HL-60 (cell line): ENCODE data around the gene MAP4K5.

Experiments used
- DNase-seq, 2 experiments: peaks; one replicate each; pipeline ENCODE4 v3.0.0-alpha.2; 2010 to 2020; ENCODE audit warnings: low read depth in 1 of 2, low spot score in 1 of 2
- H3K27ac ChIP-seq: fragments of 250-450 bp; sonication (Bioruptor Pico); replicated peaks from 2 replicates; pipeline ENCODE4 v1.5.1; 2020; ENCODE audit warnings: mild to moderate bottlenecking, moderate library complexity
- H3K27me3 ChIP-seq: fragments of 250-450 bp; sonication (Bioruptor Pico); 2 replicates; pipeline ENCODE4 v1.5.1; 2021; ENCODE audit warnings: mild to moderate bottlenecking, moderate library complexity; ENCODE audit not compliant: insufficient read depth, poor library complexity, severe bottlenecking
- H3K4me3 ChIP-seq: replicated peaks from 2 replicates; pipeline ENCODE4 v1.5.1; 2011; ENCODE audit warnings: mild to moderate bottlenecking, control low read depth, low read length; ENCODE audit not compliant: insufficient read depth
- GABPA ChIP-seq: IDR thresholded peaks from 2 replicates; pipeline ENCODE4 v1.6.1; 2012; ENCODE audit warnings: low read depth
- POLR2AphosphoS5 ChIP-seq: IDR thresholded peaks from 2 replicates; pipeline ENCODE4 v1.6.1; 2012; ENCODE audit warnings: low read depth
- SPI1 ChIP-seq: IDR thresholded peaks from 2 replicates; pipeline ENCODE4 v1.6.1; 2012; ENCODE audit warnings: low read depth, mild to moderate bottlenecking, borderline replicate concordance
- TF ChIP-seq, protein P1 (sequence below): IDR thresholded peaks from one replicate; pipeline ENCODE4 v1.5.1; 2011; ENCODE audit warnings: low read length, control low read depth, inconsistent platforms; ENCODE audit not compliant: insufficient read depth
- TF ChIP-seq, protein P2 (sequence below): IDR thresholded peaks from 2 replicates; pipeline ENCODE4 v1.6.1; 2012; ENCODE audit warnings: low read depth; ENCODE audit not compliant: insufficient replicate concordance

MAP4K5 gene

DNA sequence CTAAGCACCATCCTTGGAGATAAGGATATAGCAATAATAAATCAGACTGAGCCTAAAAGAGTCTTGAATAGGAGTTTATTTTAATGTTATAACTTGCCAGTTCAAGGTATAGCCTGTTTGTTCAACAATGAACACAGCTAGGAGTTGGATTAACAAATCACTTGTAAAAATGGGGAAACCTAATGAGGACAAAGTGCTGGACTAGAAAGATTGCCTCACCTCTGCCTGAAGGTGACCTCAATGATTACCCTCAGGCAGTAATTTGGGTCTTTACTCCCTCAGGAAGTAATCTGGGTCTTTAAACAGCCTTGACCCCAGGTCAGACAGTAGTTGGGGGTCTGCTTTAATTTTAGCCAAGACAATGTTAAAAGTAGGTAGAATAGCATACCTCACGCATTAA is 100.2 kb downstream of the MAP4K5 start:
- TF ChIP-seq GABPA (no peak), POLR2AphosphoS5 (no peak)
- DNase-seq: no peak
- no peaks in the 10 kb centered on the region for H3K27me3 ChIP-seq
- H3K4me3 ChIP-seq: no peak overlapping the region
- no peak overlapping the region for H3K27ac ChIP-seq

DNA sequence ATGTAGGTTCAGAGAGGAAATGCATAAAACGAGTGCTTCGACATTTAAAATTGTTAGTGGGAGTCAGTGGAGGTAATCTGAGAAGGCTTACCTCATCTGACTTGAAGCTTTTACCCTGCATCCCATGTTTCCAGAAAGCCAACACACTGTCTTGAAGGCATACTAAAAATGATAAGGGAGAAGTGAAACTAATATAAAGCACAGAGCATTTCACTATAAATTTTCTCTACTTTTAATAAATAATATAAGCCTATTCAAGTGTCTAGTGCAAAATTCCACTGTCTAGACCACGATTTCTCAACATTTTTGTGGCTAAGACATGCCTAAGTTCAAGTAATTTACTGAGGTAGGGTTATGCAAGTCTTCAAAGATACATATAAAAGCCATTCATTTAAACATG is 106.6 kb downstream of the MAP4K5 start:
- no peak overlapping the region for H3K4me3 ChIP-seq
- H3K27me3 ChIP-seq: no peaks in the 10 kb centered on the region
- DNase-seq: peak; percentile 4 to 14
- no peak overlapping the region for H3K27ac ChIP-seq
- TF ChIP-seq, protein P1, sequence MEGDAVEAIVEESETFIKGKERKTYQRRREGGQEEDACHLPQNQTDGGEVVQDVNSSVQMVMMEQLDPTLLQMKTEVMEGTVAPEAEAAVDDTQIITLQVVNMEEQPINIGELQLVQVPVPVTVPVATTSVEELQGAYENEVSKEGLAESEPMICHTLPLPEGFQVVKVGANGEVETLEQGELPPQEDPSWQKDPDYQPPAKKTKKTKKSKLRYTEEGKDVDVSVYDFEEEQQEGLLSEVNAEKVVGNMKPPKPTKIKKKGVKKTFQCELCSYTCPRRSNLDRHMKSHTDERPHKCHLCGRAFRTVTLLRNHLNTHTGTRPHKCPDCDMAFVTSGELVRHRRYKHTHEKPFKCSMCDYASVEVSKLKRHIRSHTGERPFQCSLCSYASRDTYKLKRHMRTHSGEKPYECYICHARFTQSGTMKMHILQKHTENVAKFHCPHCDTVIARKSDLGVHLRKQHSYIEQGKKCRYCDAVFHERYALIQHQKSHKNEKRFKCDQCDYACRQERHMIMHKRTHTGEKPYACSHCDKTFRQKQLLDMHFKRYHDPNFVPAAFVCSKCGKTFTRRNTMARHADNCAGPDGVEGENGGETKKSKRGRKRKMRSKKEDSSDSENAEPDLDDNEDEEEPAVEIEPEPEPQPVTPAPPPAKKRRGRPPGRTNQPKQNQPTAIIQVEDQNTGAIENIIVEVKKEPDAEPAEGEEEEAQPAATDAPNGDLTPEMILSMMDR: no peak
- TF ChIP-seq GABPA: no peak
- TF ChIP-seq, protein P2, sequence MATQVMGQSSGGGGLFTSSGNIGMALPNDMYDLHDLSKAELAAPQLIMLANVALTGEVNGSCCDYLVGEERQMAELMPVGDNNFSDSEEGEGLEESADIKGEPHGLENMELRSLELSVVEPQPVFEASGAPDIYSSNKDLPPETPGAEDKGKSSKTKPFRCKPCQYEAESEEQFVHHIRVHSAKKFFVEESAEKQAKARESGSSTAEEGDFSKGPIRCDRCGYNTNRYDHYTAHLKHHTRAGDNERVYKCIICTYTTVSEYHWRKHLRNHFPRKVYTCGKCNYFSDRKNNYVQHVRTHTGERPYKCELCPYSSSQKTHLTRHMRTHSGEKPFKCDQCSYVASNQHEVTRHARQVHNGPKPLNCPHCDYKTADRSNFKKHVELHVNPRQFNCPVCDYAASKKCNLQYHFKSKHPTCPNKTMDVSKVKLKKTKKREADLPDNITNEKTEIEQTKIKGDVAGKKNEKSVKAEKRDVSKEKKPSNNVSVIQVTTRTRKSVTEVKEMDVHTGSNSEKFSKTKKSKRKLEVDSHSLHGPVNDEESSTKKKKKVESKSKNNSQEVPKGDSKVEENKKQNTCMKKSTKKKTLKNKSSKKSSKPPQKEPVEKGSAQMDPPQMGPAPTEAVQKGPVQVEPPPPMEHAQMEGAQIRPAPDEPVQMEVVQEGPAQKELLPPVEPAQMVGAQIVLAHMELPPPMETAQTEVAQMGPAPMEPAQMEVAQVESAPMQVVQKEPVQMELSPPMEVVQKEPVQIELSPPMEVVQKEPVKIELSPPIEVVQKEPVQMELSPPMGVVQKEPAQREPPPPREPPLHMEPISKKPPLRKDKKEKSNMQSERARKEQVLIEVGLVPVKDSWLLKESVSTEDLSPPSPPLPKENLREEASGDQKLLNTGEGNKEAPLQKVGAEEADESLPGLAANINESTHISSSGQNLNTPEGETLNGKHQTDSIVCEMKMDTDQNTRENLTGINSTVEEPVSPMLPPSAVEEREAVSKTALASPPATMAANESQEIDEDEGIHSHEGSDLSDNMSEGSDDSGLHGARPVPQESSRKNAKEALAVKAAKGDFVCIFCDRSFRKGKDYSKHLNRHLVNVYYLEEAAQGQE: no peak
- TF ChIP-seq POLR2AphosphoS5: no peak
- no peak for TF ChIP-seq SPI1

DNA sequence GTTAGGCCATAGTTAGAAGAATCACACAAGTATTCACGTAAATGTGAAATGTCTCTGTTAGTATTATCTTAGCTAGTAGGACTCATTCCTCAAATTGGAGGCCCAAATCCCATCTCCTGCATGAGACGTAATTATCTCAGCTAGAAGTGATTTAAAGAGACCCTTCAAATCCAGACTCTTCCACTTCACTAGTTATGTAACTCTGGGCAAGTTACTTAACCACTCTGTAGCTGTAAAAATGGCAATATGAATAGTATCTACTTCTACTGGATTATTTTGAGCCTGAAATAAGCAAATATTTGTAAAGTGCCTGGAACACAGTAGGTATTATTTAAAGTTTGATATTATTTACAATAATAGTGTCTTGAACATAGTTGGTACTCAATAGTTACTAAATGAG is 107.3 kb downstream of the MAP4K5 start:
- TF ChIP-seq POLR2AphosphoS5 (no peak), GABPA (no peak), SPI1 (no peak)
- TF ChIP-seq, protein P1: no peak
- TF ChIP-seq, protein P2: no peak
- no peaks in the 10 kb centered on the region for H3K27me3 ChIP-seq
- no peak for DNase-seq
- no peak overlapping the region for H3K27ac ChIP-seq
- no peak overlapping the region for H3K4me3 ChIP-seq

DNA sequence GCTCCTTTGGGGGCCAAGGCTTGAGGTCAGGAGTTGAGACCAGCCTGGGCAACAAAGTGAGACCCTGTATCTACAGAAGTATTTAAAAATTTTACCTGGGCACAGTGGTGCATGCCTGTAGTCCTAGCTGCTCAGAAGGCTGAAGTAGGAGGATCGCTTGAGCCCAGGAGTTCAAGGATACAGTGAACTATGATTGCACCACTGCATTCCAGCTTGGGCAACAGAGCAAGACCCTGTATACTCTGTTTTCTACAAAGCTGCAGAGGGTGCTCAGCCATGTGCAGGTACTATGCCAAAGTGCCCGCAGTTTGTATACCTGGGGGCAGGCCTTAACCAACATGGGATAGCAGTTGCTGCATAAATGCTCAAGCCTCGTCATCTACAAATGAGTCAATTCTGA is 108.8 kb downstream of the MAP4K5 start:
- no peak for DNase-seq
- Histone ChIP-seq H3K27me3 (no peaks in the 10 kb centered on the region), H3K4me3 (no peak overlapping the region), H3K27ac (no peak overlapping the region)
- TF ChIP-seq POLR2AphosphoS5 (no peak), SPI1 (no peak), GABPA (no peak)
- TF ChIP-seq, protein P2: no peak
- TF ChIP-seq, protein P1: no peak
